ENCODE data around the gene WDR46. TPM values are rescaled to one million over a fixed set of nuclear protein-coding genes. Genes with fewer than 3 reads are reported as not detected.

WDR46 gene
- total and polyA plus RNA-seq, 2 of the 13 experiments (the other 11 are each of a cell fraction or from before 2014, with no cell fraction given) = 47.4 to 105 TPM

DNA sequence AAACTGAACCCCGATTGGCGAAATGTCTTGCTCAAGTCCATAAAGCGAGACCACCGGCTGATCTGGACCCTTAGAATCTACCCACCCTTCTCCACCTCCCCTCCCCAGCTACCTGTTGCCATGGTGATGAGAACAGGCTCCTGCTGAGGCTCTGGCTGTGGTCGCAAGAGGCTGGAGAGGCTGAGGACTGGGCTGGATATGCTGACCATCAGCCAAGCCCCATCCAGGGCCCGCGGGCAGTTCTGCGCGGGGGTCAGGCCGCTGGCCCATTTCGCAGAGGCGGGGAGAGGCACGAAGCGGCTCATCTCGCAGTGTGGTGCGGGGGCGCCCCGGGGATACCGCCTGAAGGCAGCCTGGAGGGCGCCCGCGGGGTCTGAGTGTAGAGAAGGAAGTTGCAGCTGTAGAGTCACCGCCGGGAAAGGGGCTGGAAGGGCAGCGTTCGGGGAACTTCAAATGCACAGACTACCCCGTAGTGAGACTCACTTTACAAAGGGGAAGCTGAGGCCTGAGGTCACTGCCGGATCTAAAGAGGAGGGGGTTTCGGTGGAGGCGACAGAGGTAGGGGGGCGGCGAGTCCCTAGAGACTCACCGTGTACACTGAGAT lies 24.2 kb upstream of the WDR46 start (continued):
- peak; percentile 16 for TF ChIP-seq MED8 (CRISPR knock-in tag; IDR thresholded peaks at IDR 0.05; ENCODE audit: insufficient replicate concordance)
- TF ChIP-seq YEATS4 (CRISPR knock-in tag; IDR thresholded peaks at IDR 0.05; ENCODE audit: borderline replicate concordance) = no peak
- TF ChIP-seq, protein P1, sequence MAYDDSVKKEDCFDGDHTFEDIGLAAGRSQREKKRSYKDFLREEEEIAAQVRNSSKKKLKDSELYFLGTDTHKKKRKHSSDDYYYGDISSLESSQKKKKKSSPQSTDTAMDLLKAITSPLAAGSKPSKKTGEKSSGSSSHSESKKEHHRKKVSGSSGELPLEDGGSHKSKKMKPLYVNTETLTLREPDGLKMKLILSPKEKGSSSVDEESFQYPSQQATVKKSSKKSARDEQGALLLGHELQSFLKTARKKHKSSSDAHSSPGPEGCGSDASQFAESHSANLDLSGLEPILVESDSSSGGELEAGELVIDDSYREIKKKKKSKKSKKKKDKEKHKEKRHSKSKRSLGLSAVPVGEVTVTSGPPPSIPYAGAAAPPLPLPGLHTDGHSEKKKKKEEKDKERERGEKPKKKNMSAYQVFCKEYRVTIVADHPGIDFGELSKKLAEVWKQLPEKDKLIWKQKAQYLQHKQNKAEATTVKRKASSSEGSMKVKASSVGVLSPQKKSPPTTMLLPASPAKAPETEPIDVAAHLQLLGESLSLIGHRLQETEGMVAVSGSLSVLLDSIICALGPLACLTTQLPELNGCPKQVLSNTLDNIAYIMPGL (CRISPR knock-in tag; IDR thresholded peaks at IDR 0.05; ENCODE audit: borderline replicate concordance in 1 of 2, low read depth in 1 of 2) = no peak; a peak in 1 of 4 replicates
- TF ChIP-seq, protein P2, sequence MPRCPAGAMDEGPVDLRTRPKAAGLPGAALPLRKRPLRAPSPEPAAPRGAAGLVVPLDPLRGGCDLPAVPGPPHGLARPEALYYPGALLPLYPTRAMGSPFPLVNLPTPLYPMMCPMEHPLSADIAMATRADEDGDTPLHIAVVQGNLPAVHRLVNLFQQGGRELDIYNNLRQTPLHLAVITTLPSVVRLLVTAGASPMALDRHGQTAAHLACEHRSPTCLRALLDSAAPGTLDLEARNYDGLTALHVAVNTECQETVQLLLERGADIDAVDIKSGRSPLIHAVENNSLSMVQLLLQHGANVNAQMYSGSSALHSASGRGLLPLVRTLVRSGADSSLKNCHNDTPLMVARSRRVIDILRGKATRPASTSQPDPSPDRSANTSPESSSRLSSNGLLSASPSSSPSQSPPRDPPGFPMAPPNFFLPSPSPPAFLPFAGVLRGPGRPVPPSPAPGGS (CRISPR knock-in tag; IDR thresholded peaks at IDR 0.05) = peak; percentile 65
- no peak for TF ChIP-seq ATAD3A (CRISPR knock-in tag; IDR thresholded peaks at IDR 0.05)
- TF ChIP-seq, protein P3, sequence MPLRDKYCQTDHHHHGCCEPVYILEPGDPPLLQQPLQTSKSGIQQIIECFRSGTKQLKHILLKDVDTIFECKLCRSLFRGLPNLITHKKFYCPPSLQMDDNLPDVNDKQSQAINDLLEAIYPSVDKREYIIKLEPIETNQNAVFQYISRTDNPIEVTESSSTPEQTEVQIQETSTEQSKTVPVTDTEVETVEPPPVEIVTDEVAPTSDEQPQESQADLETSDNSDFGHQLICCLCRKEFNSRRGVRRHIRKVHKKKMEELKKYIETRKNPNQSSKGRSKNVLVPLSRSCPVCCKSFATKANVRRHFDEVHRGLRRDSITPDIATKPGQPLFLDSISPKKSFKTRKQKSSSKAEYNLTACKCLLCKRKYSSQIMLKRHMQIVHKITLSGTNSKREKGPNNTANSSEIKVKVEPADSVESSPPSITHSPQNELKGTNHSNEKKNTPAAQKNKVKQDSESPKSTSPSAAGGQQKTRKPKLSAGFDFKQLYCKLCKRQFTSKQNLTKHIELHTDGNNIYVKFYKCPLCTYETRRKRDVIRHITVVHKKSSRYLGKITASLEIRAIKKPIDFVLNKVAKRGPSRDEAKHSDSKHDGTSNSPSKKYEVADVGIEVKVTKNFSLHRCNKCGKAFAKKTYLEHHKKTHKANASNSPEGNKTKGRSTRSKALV (CRISPR knock-in tag; IDR thresholded peaks at IDR 0.05) = no peak
- no peak for TF ChIP-seq HNRNPL (IDR thresholded peaks at IDR 0.05; ENCODE audit: low read depth, low read length)
- TF ChIP-seq FOXK1 (CRISPR knock-in tag; IDR thresholded peaks at IDR 0.05; ENCODE audit: borderline replicate concordance, low read depth) = peak; percentile 9; the same call in 1 of the 2 replicates
- TF ChIP-seq, protein P4, sequence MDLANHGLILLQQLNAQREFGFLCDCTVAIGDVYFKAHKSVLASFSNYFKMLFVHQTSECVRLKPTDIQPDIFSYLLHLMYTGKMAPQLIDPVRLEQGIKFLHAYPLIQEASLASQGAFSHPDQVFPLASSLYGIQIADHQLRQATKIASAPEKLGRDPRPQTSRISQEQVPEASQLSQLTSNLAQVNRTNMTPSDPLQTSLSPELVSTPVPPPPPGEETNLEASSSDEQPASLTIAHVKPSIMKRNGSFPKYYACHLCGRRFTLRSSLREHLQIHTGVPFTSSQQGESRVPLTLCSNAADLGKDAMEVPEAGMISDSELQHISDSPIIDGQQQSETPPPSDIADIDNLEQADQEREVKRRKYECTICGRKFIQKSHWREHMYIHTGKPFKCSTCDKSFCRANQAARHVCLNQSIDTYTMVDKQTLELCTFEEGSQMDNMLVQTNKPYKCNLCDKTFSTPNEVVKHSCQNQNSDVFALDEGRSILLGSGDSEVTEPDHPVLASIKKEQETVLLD (CRISPR knock-in tag; IDR thresholded peaks at IDR 0.05; ENCODE audit: low read depth) = no peak
- no peak for TF ChIP-seq ZNF879 (CRISPR knock-in tag; IDR thresholded peaks at IDR 0.05)
- no peak for TF ChIP-seq IKZF4 (CRISPR knock-in tag; IDR thresholded peaks at IDR 0.05; ENCODE audit: borderline replicate concordance, low read depth, not compliant biosample characterization)
- TF ChIP-seq HCFC1 (IDR thresholded peaks at IDR 0.05; ENCODE audit: low read depth, low read length) = no peak
- TF ChIP-seq ZNF589 (CRISPR knock-in tag; conservative IDR thresholded peaks at IDR 0.05) = no peak
- no peak; the same call in 1 of the 2 replicates for TF ChIP-seq HOXA3 (CRISPR knock-in tag; IDR thresholded peaks at IDR 0.05)
- no peak for TF ChIP-seq CAMTA2 (CRISPR knock-in tag; IDR thresholded peaks at IDR 0.05; ENCODE audit: borderline replicate concordance)
- TF ChIP-seq ZFX (CRISPR knock-in tag; IDR thresholded peaks at IDR 0.05; ENCODE audit: low read depth) = no peak
- TF ChIP-seq, protein P5, sequence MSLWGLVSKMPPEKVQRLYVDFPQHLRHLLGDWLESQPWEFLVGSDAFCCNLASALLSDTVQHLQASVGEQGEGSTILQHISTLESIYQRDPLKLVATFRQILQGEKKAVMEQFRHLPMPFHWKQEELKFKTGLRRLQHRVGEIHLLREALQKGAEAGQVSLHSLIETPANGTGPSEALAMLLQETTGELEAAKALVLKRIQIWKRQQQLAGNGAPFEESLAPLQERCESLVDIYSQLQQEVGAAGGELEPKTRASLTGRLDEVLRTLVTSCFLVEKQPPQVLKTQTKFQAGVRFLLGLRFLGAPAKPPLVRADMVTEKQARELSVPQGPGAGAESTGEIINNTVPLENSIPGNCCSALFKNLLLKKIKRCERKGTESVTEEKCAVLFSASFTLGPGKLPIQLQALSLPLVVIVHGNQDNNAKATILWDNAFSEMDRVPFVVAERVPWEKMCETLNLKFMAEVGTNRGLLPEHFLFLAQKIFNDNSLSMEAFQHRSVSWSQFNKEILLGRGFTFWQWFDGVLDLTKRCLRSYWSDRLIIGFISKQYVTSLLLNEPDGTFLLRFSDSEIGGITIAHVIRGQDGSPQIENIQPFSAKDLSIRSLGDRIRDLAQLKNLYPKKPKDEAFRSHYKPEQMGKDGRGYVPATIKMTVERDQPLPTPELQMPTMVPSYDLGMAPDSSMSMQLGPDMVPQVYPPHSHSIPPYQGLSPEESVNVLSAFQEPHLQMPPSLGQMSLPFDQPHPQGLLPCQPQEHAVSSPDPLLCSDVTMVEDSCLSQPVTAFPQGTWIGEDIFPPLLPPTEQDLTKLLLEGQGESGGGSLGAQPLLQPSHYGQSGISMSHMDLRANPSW (CRISPR knock-in tag; IDR thresholded peaks at IDR 0.05; ENCODE audit: borderline replicate concordance) = 0 out of 2 replicates have a peak, but pooled peaks have one; percentile 49
- TF ChIP-seq EEA1 (CRISPR knock-in tag; IDR thresholded peaks at IDR 0.05; ENCODE audit: borderline replicate concordance) = no peak
- no peak for TF ChIP-seq SATB2 (CRISPR knock-in tag; IDR thresholded peaks at IDR 0.05)
- TF ChIP-seq ZNF441 (CRISPR knock-in tag; IDR thresholded peaks at IDR 0.05; ENCODE audit: borderline replicate concordance) = no peak
